HCT116 (cell line): ENCODE data around the gene DICER1. TPM values are rescaled to one million over a fixed set of nuclear protein-coding genes. Genes with fewer than 3 reads are reported as not detected.

Experiments used
- ATAC-seq: fragments of 200-7000 bp; cut with Tn5 transposase; 2 replicates; pipeline ENCODE4 v1.9.1; 2020; ENCODE audit warnings: mild to moderate bottlenecking, moderate library complexity
- BruUV-seq: library from RNA; stranded (reverse); fragments of 400-500 nt; replicated peaks from 2 replicates; lab custom pipeline; 2021; lab: Mats Ljungman, UMichigan
- CTCF ChIA-PET: fragments of 300-600 bp; sonication (Branson Sonifier 250); formaldehyde crosslinking; loops from one replicate; lab custom pipeline; 2021; ENCODE audit warnings: antibody characterized with exemption; lab: Charles Lee
- POLR2A ChIA-PET: fragments of 300-600, 350-600 bp; sonication (Branson Sonifier 250); formaldehyde crosslinking; loops from one replicate; lab custom pipeline; 2021; ENCODE audit warnings: antibody characterized with exemption; lab: Charles Lee
- RAD21 ChIA-PET, 2 experiments: fragments of 300-600 bp; sonication (Branson Sonifier 250); formaldehyde crosslinking; loops; one replicate each; lab custom pipeline; 2023; ENCODE audit warnings: low total read pairs in 2 of 2; ENCODE audit not compliant: uncharacterized antibody in 2 of 2, unreplicated experiment in 2 of 2, low non-redundant PET in 1 of 2; lab: Charles Lee
- DNase-seq: peaks from one replicate; pipeline ENCODE4 v3.0.0-alpha.2; 2010; ENCODE audit warnings: low read depth, low spot score
- H2AFZ ChIP-seq: fragments of 200-600 bp; shearing (Covaris generic), sonication (generic); 2 replicates; pipeline ENCODE4 v1.6.1; 2017; ENCODE audit warnings: low read depth, mixed run types, mixed read lengths, antibody characterized with exemption, low read length; ENCODE audit not compliant: poor library complexity, severe bottlenecking
- H3K27ac ChIP-seq: 2 replicates; pipeline ENCODE4 v1.5.1; 2012; ENCODE audit warnings: low read depth, low read length
- H3K27me3 ChIP-seq: fragments of 200-600 bp; sonication (generic); 2 replicates; pipeline ENCODE4 v1.6.1; 2016; ENCODE audit warnings: mixed run types, low read length, mixed read lengths; ENCODE audit not compliant: insufficient read depth
- H3K36me3 ChIP-seq, 2 experiments: fragments of 200-500 bp in 1 of 2; fragments of 200-600 bp in 1 of 2; sonication (Bioruptor generic) in 1 of 2; sonication (generic) in 1 of 2; 2 replicates each; pipeline versions ENCODE4 v1.5.1 to v1.6.1; 2014 to 2016; ENCODE audit warnings: low read length in 2 of 2, inconsistent platforms in 1 of 2, mixed read lengths in 1 of 2, mixed run types in 1 of 2; ENCODE audit not compliant: insufficient read depth in 2 of 2, control insufficient read depth in 1 of 2
- H3K4me1 ChIP-seq, 2 experiments: fragments of 200-600 bp in 1 of 2; sonication (generic) in 1 of 2; 2 replicates each; pipeline versions ENCODE4 v1.5.1 to v1.6.1; 2012 to 2017; ENCODE audit warnings: low read length in 2 of 2, inconsistent platforms in 1 of 2, mild to moderate bottlenecking in 1 of 2, mixed read lengths in 1 of 2, mixed run types in 1 of 2, moderate library complexity in 1 of 2; ENCODE audit not compliant: insufficient read depth in 2 of 2, control insufficient read depth in 1 of 2
- H3K4me2 ChIP-seq: fragments of 200-600 bp; sonication (generic); 2 replicates; pipeline ENCODE4 v1.6.1; 2017; ENCODE audit warnings: mixed run types, low read length, mixed read lengths
- H3K4me3 ChIP-seq, 2 experiments: fragments of 200-600 bp in 1 of 2; sonication (generic) in 1 of 2; replicated peaks in 1 of 2; 2 replicates each; pipeline ENCODE4 v1.5.1; 2011 to 2016; ENCODE audit warnings: low read length in 2 of 2, control low read depth in 1 of 2, low read depth in 1 of 2, mild to moderate bottlenecking in 1 of 2, mixed read lengths in 1 of 2, mixed run types in 1 of 2
- H3K79me2 ChIP-seq: fragments of 200-600 bp; sonication (generic); 2 replicates; pipeline ENCODE4 v1.6.1; 2017; ENCODE audit warnings: mild to moderate bottlenecking, mixed run types, low read length, moderate library complexity, mixed read lengths; ENCODE audit not compliant: insufficient read depth
- H3K9ac ChIP-seq: fragments of 200-600 bp; sonication (generic); 2 replicates; pipeline ENCODE4 v1.6.1; 2016; ENCODE audit warnings: low read length, mixed read lengths
- H3K9me2 ChIP-seq: fragments of 200-600 bp; sonication (generic), shearing (Covaris generic); 2 replicates; pipeline ENCODE4 v1.6.1; 2017; ENCODE audit warnings: mixed run types, mild to moderate bottlenecking, moderate library complexity; ENCODE audit not compliant: insufficient read depth
- H3K9me3 ChIP-seq, 2 experiments: fragments of 200-500 bp in 1 of 2; fragments of 200-600 bp in 1 of 2; sonication (Bioruptor generic) in 1 of 2; sonication (generic) in 1 of 2; 2 replicates each; pipeline ENCODE4 v1.6.1; 2014 to 2017; ENCODE audit warnings: low read length in 2 of 2, mixed read lengths in 2 of 2, inconsistent platforms in 1 of 2, low read depth in 1 of 2, mild to moderate bottlenecking in 1 of 2, mixed run types in 1 of 2, moderate library complexity in 1 of 2; ENCODE audit not compliant: control insufficient read depth in 1 of 2, insufficient read depth in 1 of 2
- H4K20me1 ChIP-seq: fragments of 200-600 bp; sonication (generic), shearing (Covaris generic); 2 replicates; pipeline ENCODE4 v1.6.1; 2017; ENCODE audit warnings: mixed run types, mild to moderate bottlenecking, moderate library complexity; ENCODE audit not compliant: insufficient read depth
- CTCF ChIP-seq, 3 experiments: fragments of 200-600 bp in 1 of 3; sonication (generic) in 1 of 3; IDR thresholded peaks in 2 of 3; conservative IDR thresholded peaks in 1 of 3; 2 replicates each; pipeline ENCODE4 v1.5.1; 2012 to 2017; ENCODE audit warnings: low read depth in 2 of 3, low read length in 2 of 3, antibody characterized with exemption in 1 of 3, borderline replicate concordance in 1 of 3, control low read depth in 1 of 3, mild to moderate bottlenecking in 1 of 3, mixed read lengths in 1 of 3, mixed run types in 1 of 3, moderate library complexity in 1 of 3; ENCODE audit not compliant: insufficient read depth in 1 of 3
- EZH2 ChIP-seq: fragments of 200-600 bp; sonication (generic); IDR thresholded peaks from 2 replicates; pipeline ENCODE4 v1.6.1; 2017; ENCODE audit warnings: antibody characterized with exemption, mixed run types
- JUND ChIP-seq: IDR thresholded peaks from 2 replicates; pipeline ENCODE4 v1.6.1; 2012
- POLR2A ChIP-seq: IDR thresholded peaks from 2 replicates; pipeline ENCODE4 v1.7.0; 2011; ENCODE audit warnings: borderline replicate concordance; ENCODE audit not compliant: insufficient read depth, insufficient read length; ENCODE audit errors: extremely low read depth
- POLR2AphosphoS5 ChIP-seq: IDR thresholded peaks from 2 replicates; pipeline ENCODE4 v1.6.1; 2011; ENCODE audit warnings: mild to moderate bottlenecking, low read depth, low read length, moderate library complexity
- RAD21 ChIP-seq: IDR thresholded peaks from 2 replicates; pipeline ENCODE4 v1.6.1; 2012; ENCODE audit warnings: low read depth, mild to moderate bottlenecking
- SIN3A ChIP-seq: IDR thresholded peaks from 2 replicates; pipeline ENCODE4 v1.6.1; 2012; ENCODE audit warnings: low read depth
- SP1 ChIP-seq: IDR thresholded peaks from 2 replicates; pipeline ENCODE4 v1.6.1; 2012; ENCODE audit warnings: low read depth
- TCF7L2 ChIP-seq: IDR thresholded peaks from 2 replicates; pipeline ENCODE4 v1.7.0; 2011; ENCODE audit warnings: borderline replicate concordance, inconsistent platforms; ENCODE audit not compliant: insufficient read depth, insufficient read length; ENCODE audit errors: extremely low read depth
- YY1 ChIP-seq: IDR thresholded peaks from 2 replicates; pipeline ENCODE4 v1.6.1; 2011; ENCODE audit warnings: low read length, low read depth, moderate library complexity, mild to moderate bottlenecking; ENCODE audit not compliant: insufficient replicate concordance; ENCODE audit errors: extremely low read depth
- ZFX ChIP-seq: fragments of 450-650 bp; IDR thresholded peaks from 2 replicates; pipeline ENCODE4 v1.6.1; 2017
- ZNF274 ChIP-seq: fragments of 200-500 bp; sonication (Bioruptor generic); IDR thresholded peaks from 2 replicates; pipeline ENCODE4 v1.6.1; 2014; ENCODE audit warnings: mild to moderate bottlenecking, low read depth, low read length, inconsistent platforms
- intact Hi-C: fragments of 100-400 bp; cut with micrococcal nuclease; formaldehyde crosslinking; loops from 2 replicates; pipeline ENCODE4 v1.10.0; 2022
- total RNA-seq: library from RNA; stranded (reverse); gene quantifications from one replicate; pipeline ENCODE4 v1.2.1, GENCODE V29; 2021; ENCODE audit not compliant: unreplicated experiment
- TF ChIP-seq, protein P1 (sequence below): IDR thresholded peaks from 2 replicates; pipeline ENCODE4 v1.6.1; 2011; ENCODE audit warnings: mild to moderate bottlenecking, low read length, moderate library complexity; ENCODE audit not compliant: insufficient replicate concordance; ENCODE audit errors: extremely low read depth
- TF ChIP-seq, protein P2 (sequence below): IDR thresholded peaks from 2 replicates; pipeline ENCODE4 v1.6.1; 2012; ENCODE audit warnings: low read depth
- TF ChIP-seq, protein P3 (sequence below): IDR thresholded peaks from 2 replicates; pipeline ENCODE4 v1.6.1; 2012

DICER1 gene
- total RNA-seq, 1 experiment from 2014 or later: 38.6 TPM

DNA sequence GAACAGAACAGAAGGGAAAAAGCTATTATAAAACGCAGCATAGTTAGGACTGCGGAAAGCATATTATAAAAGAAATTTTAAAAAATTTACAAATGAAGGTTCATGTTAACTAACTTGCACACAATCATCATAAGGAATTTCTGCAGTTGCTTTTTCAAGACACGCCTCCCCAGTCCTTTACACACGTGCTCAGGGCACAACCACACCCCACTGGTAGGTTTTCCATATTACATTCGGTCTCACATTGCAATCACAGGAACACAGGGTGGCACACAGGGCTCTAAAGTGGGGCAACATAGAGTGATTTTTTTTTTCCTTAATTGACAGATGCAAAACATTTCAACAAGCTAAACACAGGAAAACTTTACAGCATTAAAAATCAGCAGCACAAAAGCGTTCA is 69.7 kb downstream of the DICER1 start:
- H4K20me1 ChIP-seq: no peaks in the 10 kb centered on the region
- ATAC-seq (no peak), DNase-seq (no peak)
- no peak overlapping the region for H3K4me2 ChIP-seq
- no TSS peak for BruUV-seq
- no peak for TF ChIP-seq CTCF (IDR thresholded peaks at IDR 0.05 in 2 of 3, conservative IDR thresholded peaks at IDR 0.05 in 1 of 3; ENCODE audit: borderline replicate concordance in 1 of 3, insufficient read depth in 1 of 3, low read depth in 2 of 3, low read length in 2 of 3)
- TF ChIP-seq TCF7L2: no peak
- no peak for TF ChIP-seq SP1
- TF ChIP-seq, protein P1, sequence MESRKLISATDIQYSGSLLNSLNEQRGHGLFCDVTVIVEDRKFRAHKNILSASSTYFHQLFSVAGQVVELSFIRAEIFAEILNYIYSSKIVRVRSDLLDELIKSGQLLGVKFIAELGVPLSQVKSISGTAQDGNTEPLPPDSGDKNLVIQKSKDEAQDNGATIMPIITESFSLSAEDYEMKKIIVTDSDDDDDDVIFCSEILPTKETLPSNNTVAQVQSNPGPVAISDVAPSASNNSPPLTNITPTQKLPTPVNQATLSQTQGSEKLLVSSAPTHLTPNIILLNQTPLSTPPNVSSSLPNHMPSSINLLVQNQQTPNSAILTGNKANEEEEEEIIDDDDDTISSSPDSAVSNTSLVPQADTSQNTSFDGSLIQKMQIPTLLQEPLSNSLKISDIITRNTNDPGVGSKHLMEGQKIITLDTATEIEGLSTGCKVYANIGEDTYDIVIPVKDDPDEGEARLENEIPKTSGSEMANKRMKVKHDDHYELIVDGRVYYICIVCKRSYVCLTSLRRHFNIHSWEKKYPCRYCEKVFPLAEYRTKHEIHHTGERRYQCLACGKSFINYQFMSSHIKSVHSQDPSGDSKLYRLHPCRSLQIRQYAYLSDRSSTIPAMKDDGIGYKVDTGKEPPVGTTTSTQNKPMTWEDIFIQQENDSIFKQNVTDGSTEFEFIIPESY: no peak
- no peak for TF ChIP-seq EZH2
- no peak for TF ChIP-seq JUND
- TF ChIP-seq YY1: no peak
- TF ChIP-seq, protein P2, sequence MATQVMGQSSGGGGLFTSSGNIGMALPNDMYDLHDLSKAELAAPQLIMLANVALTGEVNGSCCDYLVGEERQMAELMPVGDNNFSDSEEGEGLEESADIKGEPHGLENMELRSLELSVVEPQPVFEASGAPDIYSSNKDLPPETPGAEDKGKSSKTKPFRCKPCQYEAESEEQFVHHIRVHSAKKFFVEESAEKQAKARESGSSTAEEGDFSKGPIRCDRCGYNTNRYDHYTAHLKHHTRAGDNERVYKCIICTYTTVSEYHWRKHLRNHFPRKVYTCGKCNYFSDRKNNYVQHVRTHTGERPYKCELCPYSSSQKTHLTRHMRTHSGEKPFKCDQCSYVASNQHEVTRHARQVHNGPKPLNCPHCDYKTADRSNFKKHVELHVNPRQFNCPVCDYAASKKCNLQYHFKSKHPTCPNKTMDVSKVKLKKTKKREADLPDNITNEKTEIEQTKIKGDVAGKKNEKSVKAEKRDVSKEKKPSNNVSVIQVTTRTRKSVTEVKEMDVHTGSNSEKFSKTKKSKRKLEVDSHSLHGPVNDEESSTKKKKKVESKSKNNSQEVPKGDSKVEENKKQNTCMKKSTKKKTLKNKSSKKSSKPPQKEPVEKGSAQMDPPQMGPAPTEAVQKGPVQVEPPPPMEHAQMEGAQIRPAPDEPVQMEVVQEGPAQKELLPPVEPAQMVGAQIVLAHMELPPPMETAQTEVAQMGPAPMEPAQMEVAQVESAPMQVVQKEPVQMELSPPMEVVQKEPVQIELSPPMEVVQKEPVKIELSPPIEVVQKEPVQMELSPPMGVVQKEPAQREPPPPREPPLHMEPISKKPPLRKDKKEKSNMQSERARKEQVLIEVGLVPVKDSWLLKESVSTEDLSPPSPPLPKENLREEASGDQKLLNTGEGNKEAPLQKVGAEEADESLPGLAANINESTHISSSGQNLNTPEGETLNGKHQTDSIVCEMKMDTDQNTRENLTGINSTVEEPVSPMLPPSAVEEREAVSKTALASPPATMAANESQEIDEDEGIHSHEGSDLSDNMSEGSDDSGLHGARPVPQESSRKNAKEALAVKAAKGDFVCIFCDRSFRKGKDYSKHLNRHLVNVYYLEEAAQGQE: no peak
- TF ChIP-seq ZFX: no peak
- no peak for TF ChIP-seq SIN3A
- TF ChIP-seq RAD21: no peak
- TF ChIP-seq, protein P3, sequence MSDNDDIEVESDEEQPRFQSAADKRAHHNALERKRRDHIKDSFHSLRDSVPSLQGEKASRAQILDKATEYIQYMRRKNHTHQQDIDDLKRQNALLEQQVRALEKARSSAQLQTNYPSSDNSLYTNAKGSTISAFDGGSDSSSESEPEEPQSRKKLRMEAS: no peak
- no peak for TF ChIP-seq POLR2AphosphoS5
- no peak for TF ChIP-seq ZNF274
- no peak for TF ChIP-seq POLR2A
- ChIA-PET RAD21 (no interaction called here), CTCF (no interaction called here), POLR2A (no interaction called here)
- intact Hi-C loops: no loop called here
- no peak overlapping the region for H3K4me3 ChIP-seq
- peaks cover 7 to 28% of the 10 kb centered on the region in 2 experiments; a peak in 3 of 4 replicates for H3K36me3 ChIP-seq
- H3K4me1 ChIP-seq: no peaks in the 10 kb centered on the region
- no peak overlapping the region for H3K27ac ChIP-seq
- no peak overlapping the region for H2AFZ ChIP-seq
- H3K9me3 ChIP-seq: no peaks in the 10 kb centered on the region
- H3K9ac ChIP-seq: no peak overlapping the region
- H3K9me2 ChIP-seq: no peaks in the 10 kb centered on the region
- H3K27me3 ChIP-seq: no peaks in the 10 kb centered on the region
- no peaks in the 10 kb centered on the region for H3K79me2 ChIP-seq
